Progenitor cell of endocrine pancreas (in vitro differentiated cells): ENCODE data around the gene TTC9B. TPM values are rescaled to one million over a fixed set of nuclear protein-coding genes. Genes with fewer than 3 reads are reported as not detected.

Source experiments
- DNase-seq: peaks from one replicate; pipeline ENCODE4 v3.0.0; 2021; ENCODE audit warnings: low spot score; ENCODE audit not compliant: unreplicated experiment
- H3K27ac Mint-ChIP-seq: 2 replicates; pipeline ENCODE4 v1.8.0; 2021; ENCODE audit warnings: mild to moderate bottlenecking, moderate library complexity, mixed read lengths
- H3K27me3 Mint-ChIP-seq: 2 replicates; pipeline ENCODE4 v1.8.0; 2021; ENCODE audit warnings: mixed read lengths
- H3K36me3 Mint-ChIP-seq: 2 replicates; pipeline ENCODE4 v1.8.0; 2022; ENCODE audit warnings: mixed read lengths; ENCODE audit not compliant: insufficient read depth
- H3K4me1 Mint-ChIP-seq: 2 replicates; pipeline ENCODE4 v1.8.0; 2021; ENCODE audit warnings: low read depth, mixed read lengths
- H3K4me3 Mint-ChIP-seq: 2 replicates; pipeline ENCODE4 v1.8.0; 2021; ENCODE audit warnings: low read depth, mild to moderate bottlenecking, moderate library complexity, mixed read lengths
- H3K9me3 Mint-ChIP-seq: 2 replicates; pipeline ENCODE4 v1.8.0; 2021; ENCODE audit warnings: low read depth, mixed read lengths
- CTCF ChIP-seq: fragments of 200-600 bp; sonication (generic); IDR thresholded peaks from one replicate; pipeline ENCODE4 v1.5.0; 2021; ENCODE audit warnings: antibody characterized with exemption, mild to moderate bottlenecking; ENCODE audit not compliant: unreplicated experiment
- total RNA-seq: library from RNA; stranded (reverse); gene quantifications from 2 replicates; pipeline ENCODE4 v1.2.1, GENCODE V29; 2021

The TTC9B gene
- total RNA-seq, 1 donor from 2014 or later, result not detected

GRCh38 chr19:40232479-40232878 lies 14.3 kb upstream of the TTC9B start:
- peaks cover 8% of the 10 kb centered on the region for H3K4me1 Mint-ChIP-seq

GRCh38 chr19:40231544-40232424 lies 13.6 kb upstream of the TTC9B start:
- peaks cover 8% of the 10 kb centered on the region for H3K4me1 Mint-ChIP-seq
- no peak for DNase-seq
- no peak overlapping the region for H3K4me3 Mint-ChIP-seq
- peaks cover 1% of the 10 kb centered on the region for H3K36me3 Mint-ChIP-seq
- no peak for TF ChIP-seq CTCF
- no peaks in the 10 kb centered on the region for H3K9me3 Mint-ChIP-seq
- H3K27ac Mint-ChIP-seq, result peak overlapping the region; percentile 62
- peaks cover 14% of the 10 kb centered on the region for H3K27me3 Mint-ChIP-seq

More at GRCh38 chr19:40232479-40232878, 14.3 kb upstream of the TTC9B start:
- Mint-ChIP-seq H3K36me3 (peaks cover 1% of the 10 kb centered on the region), H3K27me3 (peaks cover 9% of the 10 kb centered on the region), H3K4me3 (no peak overlapping the region), H3K9me3 (no peaks in the 10 kb centered on the region), H3K27ac (no peak overlapping the region)
- no peak for TF ChIP-seq CTCF
- DNase-seq, result no peak

- Mint-ChIP-seq H3K27me3 (peaks cover 17% of the 10 kb centered on the region), H3K27ac (no peak overlapping the region), H3K4me1 (peaks cover 8% of the 10 kb centered on the region), H3K36me3 (peaks cover 1% of the 10 kb centered on the region), H3K9me3 (no peaks in the 10 kb centered on the region), H3K4me3 (no peak overlapping the region)
- TF ChIP-seq CTCF, result no peak
- DNase-seq, result no peak
These were observed 12.9 kb upstream of the TTC9B start for GRCh38 chr19:40231057-40231456.

GRCh38 chr19:40229926-40230417 lies 11.8 kb upstream of the TTC9B start:
- H3K9me3 Mint-ChIP-seq, result no peaks in the 10 kb centered on the region
- peaks cover 1% of the 10 kb centered on the region for H3K36me3 Mint-ChIP-seq
- H3K4me3 Mint-ChIP-seq, result no peak overlapping the region
- peaks cover 11% of the 10 kb centered on the region for H3K4me1 Mint-ChIP-seq
- H3K27me3 Mint-ChIP-seq, result peaks cover 26% of the 10 kb centered on the region
- DNase-seq, result no peak
- TF ChIP-seq CTCF, result no peak
- no peak overlapping the region for H3K27ac Mint-ChIP-seq

- Mint-ChIP-seq H3K4me3 (no peak overlapping the region), H3K27me3 (peaks cover 30% of the 10 kb centered on the region), H3K27ac (no peak overlapping the region), H3K4me1 (peaks cover 11% of the 10 kb centered on the region), H3K36me3 (peaks cover 1% of the 10 kb centered on the region), H3K9me3 (no peaks in the 10 kb centered on the region)
- no peak for DNase-seq
- no peak for TF ChIP-seq CTCF
These were observed 11.3 kb upstream of the TTC9B start for GRCh38 chr19:40229484-40229883.
